ENCODE data around the gene CHAF1B. TPM values are rescaled to one million over a fixed set of nuclear protein-coding genes. Genes with fewer than 3 reads are reported as not detected.

The CHAF1B gene
- total and polyA plus RNA-seq, 2 donors (not counting 3 experiments of a cell fraction or from before 2014, with no cell fraction given): 7.0 to 13.0 TPM

DNA sequence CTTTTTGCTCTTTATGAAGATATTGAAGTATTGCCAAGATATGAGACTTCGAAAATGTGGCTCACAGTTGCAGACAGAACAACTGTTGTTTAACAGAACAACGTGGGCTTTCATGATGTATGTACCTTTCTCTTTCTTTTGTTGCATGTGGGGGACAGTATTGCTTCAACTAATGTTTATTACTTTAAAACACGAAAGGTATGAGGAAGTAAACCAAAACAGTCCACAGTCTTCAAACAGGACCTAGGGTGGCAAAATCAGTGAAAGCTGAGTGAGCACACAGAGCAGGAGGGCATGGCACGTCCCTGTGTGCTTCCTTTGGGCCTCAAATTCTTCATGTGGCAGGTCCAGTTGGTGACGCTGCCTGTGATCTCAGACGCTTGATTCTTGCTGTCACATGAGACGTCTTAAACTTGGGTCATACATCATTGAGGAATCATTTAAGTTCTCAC, 7.8 kb upstream of the CHAF1B start:
- dilution Hi-C loops (cut with MboI; ENCODE audit: extremely low pct_ligation_motif_present, low sequenced_read_pairs) (no loop called here), intact Hi-C loops (cut with micrococcal nuclease) (loop anchor here (5.0 kb wide), 1 partner anchor 235 kb away; no protein-coding TSS in a partner anchor)
- no peak overlapping the region for H3K4me2 ChIP-seq (ENCODE audit: insufficient read depth, low read length)
- TF ChIP-seq, protein P1, sequence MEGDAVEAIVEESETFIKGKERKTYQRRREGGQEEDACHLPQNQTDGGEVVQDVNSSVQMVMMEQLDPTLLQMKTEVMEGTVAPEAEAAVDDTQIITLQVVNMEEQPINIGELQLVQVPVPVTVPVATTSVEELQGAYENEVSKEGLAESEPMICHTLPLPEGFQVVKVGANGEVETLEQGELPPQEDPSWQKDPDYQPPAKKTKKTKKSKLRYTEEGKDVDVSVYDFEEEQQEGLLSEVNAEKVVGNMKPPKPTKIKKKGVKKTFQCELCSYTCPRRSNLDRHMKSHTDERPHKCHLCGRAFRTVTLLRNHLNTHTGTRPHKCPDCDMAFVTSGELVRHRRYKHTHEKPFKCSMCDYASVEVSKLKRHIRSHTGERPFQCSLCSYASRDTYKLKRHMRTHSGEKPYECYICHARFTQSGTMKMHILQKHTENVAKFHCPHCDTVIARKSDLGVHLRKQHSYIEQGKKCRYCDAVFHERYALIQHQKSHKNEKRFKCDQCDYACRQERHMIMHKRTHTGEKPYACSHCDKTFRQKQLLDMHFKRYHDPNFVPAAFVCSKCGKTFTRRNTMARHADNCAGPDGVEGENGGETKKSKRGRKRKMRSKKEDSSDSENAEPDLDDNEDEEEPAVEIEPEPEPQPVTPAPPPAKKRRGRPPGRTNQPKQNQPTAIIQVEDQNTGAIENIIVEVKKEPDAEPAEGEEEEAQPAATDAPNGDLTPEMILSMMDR (IDR thresholded peaks at IDR 0.05; ENCODE audit: extremely low read depth in 1 of 2, insufficient read depth in 1 of 2, low read depth in 1 of 2, low read length in 2 of 2): no peak
- TF ChIP-seq, protein P2, sequence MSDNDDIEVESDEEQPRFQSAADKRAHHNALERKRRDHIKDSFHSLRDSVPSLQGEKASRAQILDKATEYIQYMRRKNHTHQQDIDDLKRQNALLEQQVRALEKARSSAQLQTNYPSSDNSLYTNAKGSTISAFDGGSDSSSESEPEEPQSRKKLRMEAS (IDR thresholded peaks at IDR 0.05; ENCODE audit: insufficient read depth, insufficient read length): no peak
- TF ChIP-seq MYC (IDR thresholded peaks at IDR 0.05; ENCODE audit: low read depth, low read length) (no peak), JUN (IDR thresholded peaks at IDR 0.05; ENCODE audit: borderline replicate concordance, insufficient read depth, insufficient read length, low read depth) (no peak), FOS (IDR thresholded peaks at IDR 0.05; ENCODE audit: borderline replicate concordance, insufficient read depth, low read length) (no peak), POLR2A (IDR thresholded peaks at IDR 0.05; ENCODE audit: low read depth, low read length) (no peak), GATA2 (IDR thresholded peaks at IDR 0.05; ENCODE audit: insufficient read depth, insufficient read length, low read depth, low read length) (no peak), EZH2 (IDR thresholded peaks at IDR 0.05; ENCODE audit: borderline replicate concordance, low read depth, low read length, severe bottlenecking) (no peak), POLR2AphosphoS5 (IDR thresholded peaks at IDR 0.05; ENCODE audit: insufficient read depth, low read depth, low read length) (no peak)
- no peak overlapping the region for H3K4me3 ChIP-seq (replicated peaks in 1 of 3; ENCODE audit: insufficient read depth in 1 of 3, low read depth in 1 of 3, low read length in 3 of 3)
- H3K79me2 ChIP-seq (ENCODE audit: control insufficient read depth, insufficient read depth, low read length): no peaks in the 10 kb centered on the region
- no peak overlapping the region for H2AFZ ChIP-seq (ENCODE audit: low read depth, low read length)
- no peaks in the 10 kb centered on the region for H3K27me3 ChIP-seq (ENCODE audit: control insufficient read depth in 2 of 2, insufficient read depth in 2 of 2, low read length in 2 of 2)
- no peaks in the 10 kb centered on the region for H3K9me1 ChIP-seq (replicated peaks; ENCODE audit: control insufficient read depth, extremely low read depth, insufficient read depth, low read length)
- H3K36me3 ChIP-seq (ENCODE audit: control insufficient read depth in 2 of 2, extremely low read depth in 1 of 2, insufficient read depth in 2 of 2, low read length in 2 of 2): peaks cover 4 to 12% of the 10 kb centered on the region in 2 experiments
- H3K9me3 ChIP-seq (replicated peaks; ENCODE audit: control insufficient read depth, insufficient read depth, low read length): no peaks in the 10 kb centered on the region
- DNase-seq (ENCODE audit: low read depth, low spot score) (no peak), FAIRE-seq (no peak)
- peaks cover 2% of the 10 kb centered on the region for H3K4me1 ChIP-seq (ENCODE audit: control insufficient read depth, extremely low read depth, insufficient read depth, low read length)
- CTCF ChIA-PET: no interaction called here
- no TSS peak for BruUV-seq (replicated peaks)
- POLR2A ChIA-PET: no interaction called here
- no peaks in the 10 kb centered on the region for H4K20me1 ChIP-seq (replicated peaks; ENCODE audit: control insufficient read depth, extremely low read depth, insufficient read depth, low read length)
- no peak overlapping the region for H3K9ac ChIP-seq (replicated peaks; ENCODE audit: extremely low read depth, insufficient read depth, low read length)
- no peak overlapping the region for H3K27ac ChIP-seq (ENCODE audit: insufficient read depth, low read depth, low read length)
